Activated naive CD8-positive, alpha-beta T cell treated with anti-CD3 and anti-CD28 coated beads, Interleukin-2, amount 10 ng/mL, durations not matched to agents 7 days and 5 days (primary cell): ENCODE data around the gene ATF7. TPM values are rescaled to one million over a fixed set of nuclear protein-coding genes. Genes with fewer than 3 reads are reported as not detected.

ENCODE experiments used
- ATAC-seq: fragments of 150-1000 bp; cut with Tn5 transposase; one replicate; pipeline ENCODE4 v1.10.0; 2021; ENCODE audit warnings: low read depth, moderate library complexity
- POLR2A ChIA-PET: fragments of 350-600 bp; sonication (Branson Sonifier 250); formaldehyde crosslinking; loops from one replicate; lab custom pipeline; 2021; ENCODE audit warnings: antibody characterized with exemption; lab: Charles Lee
- DNase-seq: peaks from one replicate; pipeline ENCODE4 v3.0.0; 2021
- H3K27ac Mint-ChIP-seq: one replicate; pipeline ENCODE4 v1.8.0; 2022; ENCODE audit warnings: mild to moderate bottlenecking, mixed read lengths
- H3K27me3 Mint-ChIP-seq: one replicate; pipeline ENCODE4 v1.8.0; 2022; ENCODE audit warnings: mild to moderate bottlenecking, moderate library complexity, mixed read lengths
- H3K36me3 Mint-ChIP-seq: one replicate; pipeline ENCODE4 v1.8.0; 2021; ENCODE audit warnings: mild to moderate bottlenecking, mixed read lengths
- H3K4me1 Mint-ChIP-seq: one replicate; pipeline ENCODE4 v1.8.0; 2021; ENCODE audit warnings: mixed read lengths
- H3K4me3 Mint-ChIP-seq: one replicate; pipeline ENCODE4 v1.8.0; 2022; ENCODE audit warnings: mild to moderate bottlenecking, moderate library complexity, mixed read lengths
- H3K9me3 Mint-ChIP-seq: one replicate; pipeline ENCODE4 v1.8.0; 2021; ENCODE audit warnings: mixed read lengths
- total RNA-seq, 2 experiments: library from RNA; stranded (reverse); gene quantifications; one replicate each; pipeline ENCODE4 v1.2.3, GENCODE V29; 2021

Gene ATF7
- total RNA-seq, 2 experiments from 2014 or later = 30.2 to 33.5 TPM

DNA sequence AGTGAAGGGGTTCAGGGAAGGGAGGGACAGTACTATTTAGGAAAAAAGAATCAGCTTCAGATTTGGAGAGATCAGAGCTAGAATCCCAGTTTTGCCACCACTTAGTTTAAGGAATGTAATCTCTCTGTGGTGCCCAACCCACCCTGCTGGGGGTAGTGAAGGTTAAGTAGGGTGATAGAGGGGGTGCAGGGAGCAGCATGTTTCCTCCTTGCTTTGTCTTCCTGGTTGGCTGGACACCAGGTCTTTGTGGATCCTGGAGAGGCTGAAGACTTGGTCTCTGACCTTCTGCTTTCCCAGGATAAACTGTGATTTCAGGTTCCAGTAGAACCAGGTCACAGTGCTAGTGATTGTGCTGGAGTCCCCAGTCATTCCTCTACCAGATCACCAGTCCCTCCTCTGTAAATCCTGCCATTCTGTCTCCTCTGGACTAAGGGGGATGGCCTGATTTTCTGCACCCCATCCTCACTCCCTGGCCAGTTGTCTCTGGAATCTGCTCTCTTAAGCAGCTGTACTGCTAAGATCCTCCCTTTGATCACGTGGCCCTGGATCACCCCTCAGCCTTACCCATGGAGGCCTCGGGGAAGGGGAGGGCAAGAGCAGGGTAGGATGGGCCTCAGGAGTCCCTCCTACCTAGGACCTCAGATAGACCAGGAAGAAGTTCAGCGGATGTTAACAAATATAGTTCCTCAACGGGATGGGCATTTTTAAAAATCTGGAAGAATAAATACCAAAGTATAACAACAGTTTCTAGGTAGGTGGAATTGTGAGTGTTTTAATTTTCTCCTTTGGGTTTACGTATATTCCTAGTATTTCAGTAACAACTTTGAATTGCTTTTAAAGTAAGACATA, 130.1 kb downstream of the ATF7 start:
- Mint-ChIP-seq H3K4me1 (peaks cover 35% of the 10 kb centered on the region), H3K27ac (no peak overlapping the region), H3K9me3 (no peaks in the 10 kb centered on the region), H3K27me3 (no peaks in the 10 kb centered on the region), H3K4me3 (no peak overlapping the region), H3K36me3 (peaks cover 3% of the 10 kb centered on the region)
- DNase-seq = no peak
- no peak for ATAC-seq
- POLR2A ChIA-PET = no interaction called here

DNA sequence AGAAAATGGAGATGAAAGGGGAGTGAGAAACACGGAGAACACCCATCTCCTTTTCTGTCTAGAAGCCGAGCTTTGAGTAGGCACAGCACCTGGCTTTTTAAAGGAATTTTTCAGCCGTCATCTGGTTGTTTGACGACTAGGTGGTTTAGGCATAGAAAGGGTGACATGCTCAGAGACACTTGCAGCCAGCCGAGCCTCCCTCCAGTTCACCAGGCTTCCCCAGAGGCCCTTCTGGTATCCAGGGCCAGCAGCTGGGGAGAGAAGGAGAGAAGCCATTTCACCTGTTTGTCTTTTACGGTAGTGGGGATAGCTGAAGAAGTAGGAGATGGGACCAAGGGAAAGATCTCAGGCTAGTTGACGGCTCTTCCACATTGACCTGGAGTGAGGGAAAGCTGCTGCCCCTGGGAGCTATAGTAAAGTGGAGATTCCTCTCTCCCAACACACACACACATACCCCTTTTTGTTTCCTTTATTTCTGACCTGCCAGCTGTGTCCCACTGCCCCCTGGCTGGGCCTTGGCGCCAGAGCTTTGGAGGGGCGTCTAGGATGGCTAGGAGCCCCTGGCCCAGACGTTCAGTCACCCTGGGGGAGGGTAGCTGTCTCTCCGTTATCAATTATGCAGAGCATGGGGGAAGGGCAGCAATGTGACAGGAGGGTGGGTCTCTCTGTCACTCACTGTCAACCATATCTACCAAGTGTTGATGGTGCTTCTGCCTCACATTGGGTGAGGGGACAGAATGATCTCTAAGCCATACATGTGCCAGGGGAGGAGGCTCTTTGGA, 132.4 kb downstream of the ATF7 start:
- Mint-ChIP-seq H3K4me1 (peaks cover 31% of the 10 kb centered on the region), H3K27ac (peak overlapping the region; percentile 78), H3K36me3 (peaks cover 3% of the 10 kb centered on the region), H3K27me3 (no peaks in the 10 kb centered on the region), H3K9me3 (no peaks in the 10 kb centered on the region), H3K4me3 (peak overlapping the region; percentile 91)
- POLR2A ChIA-PET = interaction anchor here (1.2 to 1.3 kb wide), 2 partner anchors 13 to 29 kb away, joined by 3 to 4 read pairs; no protein-coding TSS in a partner anchor
- DNase-seq (no peak), ATAC-seq (no peak)

DNA sequence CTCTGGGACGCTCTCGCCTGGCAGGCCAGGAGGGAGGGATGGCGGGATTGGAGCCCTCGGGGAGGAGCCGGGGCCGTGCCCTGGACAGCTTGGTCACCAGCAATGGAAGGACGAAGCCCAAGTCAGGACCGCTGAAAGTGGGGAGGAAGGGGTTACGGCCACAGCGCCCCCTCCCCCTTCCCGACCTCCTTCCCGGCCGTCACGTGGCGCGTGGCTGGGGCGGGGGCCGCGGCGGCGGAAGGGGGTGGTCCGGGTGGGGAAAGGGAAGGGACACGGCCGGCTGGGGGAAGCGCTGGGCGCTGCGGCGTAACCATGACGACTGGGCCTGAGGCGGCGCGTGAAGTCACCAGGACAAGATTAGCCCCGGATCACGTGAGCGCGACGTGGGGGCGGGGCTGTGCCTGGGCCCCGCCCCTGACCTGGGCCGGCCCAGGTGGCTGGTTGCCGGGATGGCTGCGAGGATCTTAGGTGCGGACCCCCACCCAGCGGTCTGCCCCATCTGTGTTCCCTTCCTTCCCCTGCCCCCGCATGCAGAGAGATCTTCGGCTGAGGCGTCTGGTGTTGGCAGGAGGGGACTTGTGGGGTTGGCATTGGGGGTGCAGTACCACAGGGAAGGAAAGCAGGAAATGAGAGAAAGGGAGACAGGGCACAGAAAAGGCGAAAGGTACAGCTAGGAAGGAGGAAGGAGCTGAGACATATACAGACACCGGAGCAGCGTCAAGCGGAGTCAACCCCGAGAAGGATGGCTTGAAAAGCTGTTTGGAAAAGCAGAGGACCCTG, 133.2 kb downstream of the ATF7 start:
- H3K27ac Mint-ChIP-seq = peak overlapping the region; percentile 78
- peaks cover 3% of the 10 kb centered on the region for H3K36me3 Mint-ChIP-seq
- POLR2A ChIA-PET = interaction anchor here (1.3 to 3.6 kb wide), 3 partner anchors 8 to 12 kb away, joined by 4 to 24 read pairs (median 8); partner anchors contain the start of gene TARBP2
- no peaks in the 10 kb centered on the region for H3K9me3 Mint-ChIP-seq
- no peaks in the 10 kb centered on the region for H3K27me3 Mint-ChIP-seq
- ATAC-seq (peak; percentile 92), DNase-seq (peak; percentile 91)
- H3K4me1 Mint-ChIP-seq = peaks cover 28% of the 10 kb centered on the region
- peak overlapping the region; percentile 91 for H3K4me3 Mint-ChIP-seq

DNA sequence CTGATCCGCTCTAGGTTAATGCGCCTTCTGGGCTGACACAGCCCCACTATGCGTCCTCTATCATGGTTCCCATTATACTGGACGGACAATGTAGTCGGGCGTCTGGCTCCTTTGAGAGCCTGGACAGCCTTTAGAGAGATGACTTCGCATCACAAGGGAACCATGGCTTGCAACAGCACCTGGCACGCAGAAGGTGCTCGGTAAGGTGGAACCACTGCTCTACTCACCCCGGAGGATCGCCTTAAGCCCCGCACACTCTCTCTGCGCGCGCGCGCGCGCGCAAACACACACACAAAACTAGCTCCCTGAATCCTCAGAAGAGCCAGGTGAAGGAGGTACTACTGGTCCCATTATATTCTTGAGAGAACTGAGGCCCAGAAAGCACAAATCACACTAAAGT, 134.0 kb downstream of the ATF7 start:
- ATAC-seq = no peak
- Mint-ChIP-seq H3K36me3 (peaks cover under 1% of the 10 kb centered on the region), H3K9me3 (no peaks in the 10 kb centered on the region), H3K4me3 (peak overlapping the region; percentile 77), H3K27ac (peak overlapping the region; percentile 36), H3K4me1 (peaks cover 21% of the 10 kb centered on the region), H3K27me3 (no peaks in the 10 kb centered on the region)
- POLR2A ChIA-PET = interaction anchor here (0.7 to 3.6 kb wide), 4 partner anchors 9 to 801 kb away, joined by 3 to 24 read pairs (median 6); partner anchors contain the start of gene TARBP2
- DNase-seq = no peak

DNA sequence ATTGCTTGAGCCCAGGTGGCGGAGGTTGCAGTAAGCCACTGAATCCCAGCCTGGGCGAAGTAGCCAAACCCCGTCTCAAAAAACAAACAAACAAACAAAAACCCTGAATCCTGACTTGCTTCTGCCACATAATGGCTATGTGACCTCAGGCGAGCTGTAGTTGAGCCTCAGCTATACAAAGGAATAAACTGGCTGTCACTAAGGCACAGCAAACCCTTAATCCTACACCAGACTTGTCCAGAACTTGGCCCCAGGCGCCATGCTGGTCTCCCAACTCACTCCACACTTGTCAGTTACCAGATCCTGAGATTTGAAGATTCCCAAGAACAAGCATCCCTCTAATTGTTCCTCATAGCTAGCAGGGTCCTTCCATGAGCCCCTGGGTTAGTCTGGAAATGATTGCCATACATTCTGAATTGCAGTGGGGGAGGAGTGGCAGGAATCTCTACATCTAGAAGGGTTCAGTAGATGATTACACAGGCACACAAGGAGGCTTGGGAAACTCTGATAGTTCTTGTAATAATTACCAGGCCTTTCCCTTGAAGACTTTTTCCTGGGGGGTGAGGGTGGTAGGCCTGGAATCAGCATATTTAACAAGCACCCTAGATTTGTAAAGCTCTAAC, 136.8 kb downstream of the ATF7 start:
- ATAC-seq (no peak), DNase-seq (no peak)
- POLR2A ChIA-PET = interaction anchor here (0.5 to 3.6 kb wide), 4 partner anchors 11 to 1240 kb away, joined by 3 to 24 read pairs (median 4); partner anchors contain the start of gene TARBP2
- H3K4me1 Mint-ChIP-seq = peaks cover 20% of the 10 kb centered on the region
- no peaks in the 10 kb centered on the region for H3K9me3 Mint-ChIP-seq
- no peak overlapping the region for H3K27ac Mint-ChIP-seq
- peaks cover 11% of the 10 kb centered on the region for H3K36me3 Mint-ChIP-seq
- H3K4me3 Mint-ChIP-seq = no peak overlapping the region
- no peaks in the 10 kb centered on the region for H3K27me3 Mint-ChIP-seq

DNA sequence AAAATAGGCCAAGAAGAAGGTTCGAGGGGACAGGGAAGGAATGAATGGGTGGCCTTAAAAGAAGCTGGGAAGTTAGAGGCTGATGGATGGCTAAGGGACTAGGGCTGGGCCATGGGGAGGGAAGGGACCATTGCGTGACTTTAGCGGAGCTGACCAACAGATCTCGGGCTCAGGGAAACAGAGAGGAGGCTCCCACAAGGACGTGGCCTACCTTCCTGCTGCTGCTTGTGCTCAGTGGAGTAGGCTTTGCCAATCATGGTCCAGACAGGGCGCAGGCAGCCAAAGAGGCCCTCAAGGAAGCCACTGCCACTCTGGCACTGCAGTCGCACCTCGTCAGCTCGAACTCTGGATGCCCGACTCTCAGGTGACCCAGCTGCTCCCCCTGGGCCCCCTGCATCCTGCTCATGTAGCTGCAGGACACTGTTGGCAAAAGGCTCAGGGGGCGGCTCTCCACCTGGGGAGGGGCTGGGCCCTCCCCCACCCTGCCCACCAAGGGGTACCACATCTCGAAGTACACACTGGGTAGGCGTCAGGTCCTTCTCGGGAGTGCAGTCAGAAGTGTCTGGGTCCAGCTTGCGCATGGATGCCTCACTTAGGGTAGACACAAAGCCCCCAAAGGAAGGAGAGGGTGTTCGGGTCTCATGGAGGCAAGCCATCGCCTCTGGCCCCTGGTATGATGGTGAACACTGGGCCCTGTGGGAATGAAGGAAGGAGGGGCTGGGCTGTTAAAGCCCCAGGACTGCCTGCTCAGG, 139.3 kb downstream of the ATF7 start:
- DNase-seq = no peak
- Mint-ChIP-seq H3K4me1 (peaks cover 5% of the 10 kb centered on the region), H3K9me3 (no peaks in the 10 kb centered on the region), H3K4me3 (no peak overlapping the region), H3K27ac (peak overlapping the region; percentile 64), H3K36me3 (peaks cover 22% of the 10 kb centered on the region), H3K27me3 (no peaks in the 10 kb centered on the region)
- POLR2A ChIA-PET = interaction anchor here (1.3 kb wide), 2 partner anchors 11 to 13 kb away, joined by 3 to 4 read pairs; no protein-coding TSS in a partner anchor
- no peak for ATAC-seq

DNA sequence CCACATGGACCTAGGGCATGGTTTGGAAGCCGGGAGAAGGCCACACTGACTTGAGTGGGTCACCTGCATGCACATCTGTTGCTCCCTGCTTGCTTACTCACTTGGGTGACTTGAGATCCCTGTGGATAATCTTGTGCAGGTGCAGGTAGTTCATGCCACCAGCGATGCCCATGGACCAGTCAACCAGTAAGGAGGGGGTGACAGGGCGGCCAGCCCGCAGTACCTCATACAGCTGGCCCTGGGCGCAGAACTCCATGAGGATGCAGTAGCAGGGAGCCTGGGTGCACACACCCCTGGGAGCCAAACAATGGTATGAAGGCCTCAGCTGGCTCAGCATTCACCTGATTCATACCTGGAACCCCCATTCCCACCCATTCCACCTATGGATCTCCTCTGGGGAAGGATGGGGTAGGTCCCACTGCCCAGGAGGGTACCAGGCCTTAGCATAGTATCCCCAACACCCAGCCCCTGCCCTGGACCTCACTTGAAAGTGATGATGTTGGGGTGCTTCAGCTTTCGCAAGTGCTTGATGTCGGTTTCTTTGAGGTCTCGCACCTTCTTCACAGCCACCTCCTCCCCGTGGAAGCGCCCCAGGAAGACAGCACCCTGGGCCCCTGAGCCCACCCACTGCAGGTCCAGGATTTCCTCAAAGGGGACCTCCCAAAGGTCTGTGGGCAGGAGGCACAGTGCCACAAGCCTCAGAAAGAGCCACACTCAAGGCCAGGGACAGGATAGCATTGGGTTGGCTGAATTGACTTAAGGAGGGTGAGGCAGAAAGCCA, 140.0 kb downstream of the ATF7 start:
- DNase-seq (no peak), ATAC-seq (no peak)
- Mint-ChIP-seq H3K4me3 (no peak overlapping the region), H3K4me1 (peaks cover 5% of the 10 kb centered on the region), H3K9me3 (no peaks in the 10 kb centered on the region), H3K27me3 (no peaks in the 10 kb centered on the region), H3K36me3 (peaks cover 24% of the 10 kb centered on the region), H3K27ac (peak overlapping the region; percentile 64)
- POLR2A ChIA-PET = interaction anchor here (1.3 kb wide), 1 partner anchor 13 kb away, joined by 3 read pairs; no protein-coding TSS in a partner anchor

DNA sequence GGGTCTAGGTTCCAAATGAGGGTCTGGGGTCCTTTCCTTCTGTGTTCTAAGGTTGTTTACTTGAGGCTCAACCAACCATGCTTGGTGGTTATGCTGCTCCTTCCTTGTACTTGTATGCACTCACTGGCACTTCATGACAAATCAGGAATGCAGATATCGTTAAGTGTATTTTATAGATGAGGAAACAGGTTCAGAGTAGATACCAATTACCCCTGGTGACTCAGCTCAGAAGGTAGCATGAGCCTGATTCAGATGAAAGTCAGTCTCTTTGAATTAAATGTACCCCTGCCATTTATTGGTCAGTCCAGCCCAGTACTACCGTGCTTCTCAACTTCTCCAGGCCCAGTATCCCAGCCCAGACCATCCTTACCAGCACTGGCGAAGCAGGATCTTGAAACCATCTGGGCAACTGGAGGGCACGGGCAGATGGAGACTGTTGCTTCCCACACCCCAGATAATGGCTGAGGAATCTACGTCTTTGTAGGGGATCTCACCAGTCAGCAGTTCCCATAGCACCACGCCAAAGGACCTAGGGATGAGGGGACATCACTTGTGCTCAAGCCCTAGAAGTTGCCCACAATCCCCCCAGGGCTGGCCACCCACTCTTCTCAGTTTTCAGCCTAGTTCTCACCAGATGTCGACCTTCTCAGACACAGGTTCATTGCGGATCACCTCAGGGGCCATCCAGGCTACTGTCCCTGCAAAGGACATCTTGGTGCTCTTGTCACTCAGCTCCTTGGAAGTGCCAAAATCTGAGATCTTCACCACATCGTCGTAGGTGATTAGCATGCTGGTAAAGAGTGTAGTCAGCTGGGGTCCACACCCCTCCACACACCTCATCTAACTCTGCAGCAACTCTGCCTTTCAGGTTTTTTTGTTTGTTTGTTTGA, 141.3 kb downstream of the ATF7 start:
- Mint-ChIP-seq H3K4me3 (no peak overlapping the region), H3K36me3 (peaks cover 25% of the 10 kb centered on the region), H3K9me3 (no peaks in the 10 kb centered on the region), H3K27me3 (no peaks in the 10 kb centered on the region), H3K27ac (no peak overlapping the region), H3K4me1 (peaks cover 5% of the 10 kb centered on the region)
- POLR2A ChIA-PET = interaction anchor here (1.0 to 1.1 kb wide), 2 partner anchors 19 to 24 kb away, joined by 3 read pairs; no protein-coding TSS in a partner anchor
- no peak for DNase-seq
- ATAC-seq = no peak

DNA sequence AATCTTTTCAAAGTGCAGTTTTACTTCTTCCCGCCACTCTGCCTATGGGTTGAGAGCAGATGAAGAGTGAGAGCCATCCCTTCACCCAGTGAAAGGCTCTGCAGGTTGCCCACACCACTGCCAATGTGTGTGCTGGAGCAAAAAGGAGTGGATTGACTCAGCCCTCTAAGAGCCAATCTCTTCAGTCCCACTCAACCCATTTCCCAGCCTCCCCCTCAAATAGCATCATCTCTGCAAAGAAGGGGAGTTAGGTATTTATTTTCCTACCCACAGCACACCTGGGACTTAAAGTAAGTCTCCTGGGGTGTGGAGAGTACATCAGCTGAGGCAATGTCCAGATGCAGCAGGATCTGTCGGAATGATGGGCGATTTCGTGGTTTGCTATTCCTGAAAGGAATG, 142.2 kb downstream of the ATF7 start:
- Mint-ChIP-seq H3K27ac (peak overlapping the region; percentile 24), H3K27me3 (no peaks in the 10 kb centered on the region)
- DNase-seq = no peak

DNA sequence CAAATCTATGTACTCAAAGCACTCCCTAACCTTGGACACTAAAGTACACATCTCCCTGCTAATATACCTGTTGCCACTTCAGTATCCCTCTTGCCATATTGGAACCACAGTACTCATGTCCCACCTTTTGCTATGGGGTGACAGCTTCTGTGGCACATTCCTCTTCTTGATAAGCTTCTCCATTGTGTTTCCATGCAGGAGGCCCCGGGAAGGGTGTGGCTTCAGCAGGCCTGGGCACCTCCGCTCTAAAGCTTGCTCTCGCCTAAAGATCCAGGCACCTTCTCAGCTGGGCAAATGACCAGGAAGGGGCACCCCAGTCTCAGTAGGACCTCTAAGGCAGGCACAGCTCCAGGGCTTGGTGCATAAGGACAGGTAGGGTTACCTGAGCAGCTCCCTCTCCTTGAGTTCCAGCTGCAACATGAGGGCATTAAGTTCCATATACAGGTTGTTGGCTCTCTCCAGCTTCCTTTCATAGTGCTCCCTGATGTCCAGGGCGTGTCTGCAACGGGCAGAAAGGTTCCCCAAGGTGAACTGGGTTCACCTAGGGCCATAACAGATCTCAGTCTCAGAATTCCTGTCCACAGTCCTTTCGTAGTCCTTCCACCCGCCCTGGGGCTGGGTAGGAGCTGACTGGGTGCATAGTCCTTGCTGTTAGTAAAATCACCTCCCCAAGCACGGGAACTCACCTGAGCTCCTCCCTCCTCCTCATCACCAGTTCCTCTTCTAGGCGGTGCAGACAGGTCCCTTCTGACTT, 142.8 kb downstream of the ATF7 start:
- DNase-seq = no peak
- Mint-ChIP-seq H3K4me1 (peaks cover 5% of the 10 kb centered on the region), H3K36me3 (peaks cover 25% of the 10 kb centered on the region), H3K27ac (no peak overlapping the region), H3K9me3 (no peaks in the 10 kb centered on the region), H3K27me3 (no peaks in the 10 kb centered on the region), H3K4me3 (no peak overlapping the region)
- no peak for ATAC-seq
- POLR2A ChIA-PET = interaction anchor here (1.0 to 1.9 kb wide), 4 partner anchors 10 to 28 kb away, joined by 3 to 8 read pairs (median 4); partner anchors contain the start of gene TARBP2

More for the DNA sequence above, 142.2 kb downstream of the ATF7 start:
- Mint-ChIP-seq H3K36me3 (peaks cover 25% of the 10 kb centered on the region), H3K9me3 (no peaks in the 10 kb centered on the region), H3K4me3 (no peak overlapping the region), H3K4me1 (peaks cover 5% of the 10 kb centered on the region)
- POLR2A ChIA-PET = interaction anchor here (1.0 to 1.9 kb wide), 3 partner anchors 11 to 28 kb away, joined by 3 to 8 read pairs (median 3); no protein-coding TSS in a partner anchor
- no peak for ATAC-seq
